GM12864 (cell line): Measurements from ENCODE around the gene SEL1L2.

Experiments
- DNase-seq: peaks from one replicate; pipeline ENCODE4 v3.0.0-alpha.2; 2011; ENCODE audit warnings: low read depth
- H3K4me3 ChIP-seq: 2 replicates; pipeline ENCODE4 v1.5.1; 2011; ENCODE audit warnings: mild to moderate bottlenecking, low read depth, low read length, control low read depth
- CTCF ChIP-seq: IDR thresholded peaks from 2 replicates; pipeline ENCODE4 v1.5.1; 2011; ENCODE audit warnings: low read depth, mild to moderate bottlenecking, moderate library complexity, low read length, control low read depth, inconsistent platforms; ENCODE audit errors: missing control alignments

Gene SEL1L2

GRCh38 chr20:13934992-13935894 lies 55.2 kb downstream of the SEL1L2 start:
- TF ChIP-seq CTCF = no peak
- no peak for DNase-seq
- no peak overlapping the region for H3K4me3 ChIP-seq

- TF ChIP-seq CTCF = no peak
- H3K4me3 ChIP-seq = no peak overlapping the region
- no peak for DNase-seq
Observed at GRCh38 chr20:13930281-13930680, 60.1 kb downstream of the SEL1L2 start.

- H3K4me3 ChIP-seq = no peak overlapping the region
- DNase-seq = no peak
- TF ChIP-seq CTCF = no peak
Observed at GRCh38 chr20:13929836-13930235, 60.6 kb downstream of the SEL1L2 start.

- no peak for TF ChIP-seq CTCF
- no peak for DNase-seq
- H3K4me3 ChIP-seq = no peak overlapping the region
Observed at GRCh38 chr20:13928901-13929300, 61.5 kb downstream of the SEL1L2 start.

- H3K4me3 ChIP-seq = no peak overlapping the region
- DNase-seq = no peak
- TF ChIP-seq CTCF = no peak
Observed at GRCh38 chr20:13927171-13927570, 63.2 kb downstream of the SEL1L2 start.

- no peak for DNase-seq
- no peak for TF ChIP-seq CTCF
- no peak overlapping the region for H3K4me3 ChIP-seq
Observed at GRCh38 chr20:13922241-13922640, 68.2 kb downstream of the SEL1L2 start.

- TF ChIP-seq CTCF = no peak
- no peak for DNase-seq
- H3K4me3 ChIP-seq = no peak overlapping the region
Observed at GRCh38 chr20:13915284-13915683, 75.1 kb downstream of the SEL1L2 start.
